ENCODE measurements around the gene F10.

Gene F10

DNA sequence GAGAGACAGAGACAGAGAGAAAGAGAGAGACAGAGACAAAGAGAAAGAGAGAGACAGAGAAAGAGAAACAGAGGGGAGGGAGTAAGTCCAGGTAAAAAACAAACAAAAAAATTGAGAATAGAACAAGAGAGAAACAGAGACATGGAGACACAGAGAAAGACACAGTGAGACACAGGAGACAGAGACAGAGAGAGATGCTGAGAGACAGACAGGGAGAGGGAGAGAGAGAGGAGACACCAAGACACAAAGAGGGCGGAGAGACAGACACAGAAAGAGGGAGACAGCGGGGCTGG lies 30.0 kb downstream of the F10 start:
- no peak for TF ChIP-seq HDGF (IDR thresholded peaks at IDR 0.05; ENCODE audit: borderline replicate concordance)
- no peak for TF ChIP-seq ELF4 (IDR thresholded peaks at IDR 0.05)
- no peak for TF ChIP-seq FOXK2 (IDR thresholded peaks at IDR 0.05)
- TF ChIP-seq NFRKB (IDR thresholded peaks at IDR 0.05): no peak
- TF ChIP-seq CTBP1 (IDR thresholded peaks at IDR 0.05; ENCODE audit: borderline replicate concordance): no peak
- TF ChIP-seq LEF1 (IDR thresholded peaks at IDR 0.05; ENCODE audit: borderline replicate concordance): no peak
- TF ChIP-seq L3MBTL2 (conservative IDR thresholded peaks at IDR 0.05): no peak
- TF ChIP-seq FOXM1 (IDR thresholded peaks at IDR 0.05; ENCODE audit: borderline replicate concordance): no peak
- TF ChIP-seq, protein P1, sequence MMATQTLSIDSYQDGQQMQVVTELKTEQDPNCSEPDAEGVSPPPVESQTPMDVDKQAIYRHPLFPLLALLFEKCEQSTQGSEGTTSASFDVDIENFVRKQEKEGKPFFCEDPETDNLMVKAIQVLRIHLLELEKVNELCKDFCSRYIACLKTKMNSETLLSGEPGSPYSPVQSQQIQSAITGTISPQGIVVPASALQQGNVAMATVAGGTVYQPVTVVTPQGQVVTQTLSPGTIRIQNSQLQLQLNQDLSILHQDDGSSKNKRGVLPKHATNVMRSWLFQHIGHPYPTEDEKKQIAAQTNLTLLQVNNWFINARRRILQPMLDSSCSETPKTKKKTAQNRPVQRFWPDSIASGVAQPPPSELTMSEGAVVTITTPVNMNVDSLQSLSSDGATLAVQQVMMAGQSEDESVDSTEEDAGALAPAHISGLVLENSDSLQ (IDR thresholded peaks at IDR 0.05): no peak
- no peak for TF ChIP-seq TARDBP (IDR thresholded peaks at IDR 0.05)
- no peak for TF ChIP-seq ARNT (IDR thresholded peaks at IDR 0.05)
- no peak for TF ChIP-seq FOXA1 (IDR thresholded peaks at IDR 0.05)
- no peak for TF ChIP-seq BHLHE40 (IDR thresholded peaks at IDR 0.05; ENCODE audit: borderline replicate concordance)
- TF ChIP-seq SP1 (IDR thresholded peaks at IDR 0.05): no peak
- TF ChIP-seq SUZ12 (IDR thresholded peaks at IDR 0.05): no peak
- TF ChIP-seq ZNF384 (IDR thresholded peaks at IDR 0.05): no peak
- no peak for DNase-seq (ENCODE audit: extremely low spot score)
- ChIA-PET POLR2A (no interaction called here), CTCF (no interaction called here)

DNA sequence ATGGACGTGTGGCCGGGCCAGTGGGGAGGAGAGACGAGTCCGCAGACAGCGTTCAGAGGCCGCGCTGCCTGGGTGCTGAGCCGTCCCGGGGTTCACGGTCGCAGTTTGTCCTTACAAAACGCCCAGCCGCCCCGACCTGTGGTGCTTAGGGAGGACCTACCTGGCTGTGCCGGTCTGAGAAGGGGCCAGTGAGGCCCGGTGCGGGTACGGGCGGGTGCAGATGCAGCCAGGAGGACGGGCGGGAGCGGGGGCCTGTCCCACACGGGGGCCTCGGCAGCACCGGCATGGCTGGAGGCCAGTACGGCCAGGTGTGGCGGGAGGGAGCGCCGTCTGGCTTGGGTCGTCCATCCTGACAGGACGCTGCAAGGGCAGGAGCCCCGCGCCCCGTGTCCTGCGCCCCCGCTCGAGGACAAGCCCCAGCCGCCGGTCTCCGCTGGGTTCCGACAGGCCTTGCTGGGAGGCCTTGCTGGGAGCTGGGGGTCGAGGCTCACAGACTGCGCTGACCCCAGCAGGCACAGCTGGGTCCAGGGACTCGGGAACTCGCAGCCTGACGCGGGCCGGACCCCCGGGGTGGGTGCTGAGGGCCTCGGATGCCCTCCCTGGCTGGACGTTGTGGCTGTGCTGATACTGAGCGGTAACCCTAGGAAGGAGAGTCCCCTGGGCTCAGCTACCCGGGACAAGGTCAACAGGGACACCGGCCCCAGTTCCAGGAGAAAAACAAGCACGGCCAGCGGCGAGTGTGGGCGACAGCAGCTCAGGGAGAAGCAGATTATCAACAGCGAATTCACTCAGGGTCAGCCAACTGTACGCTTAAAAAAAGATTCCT lies 30.6 kb downstream of the F10 start:
- no peak for TF ChIP-seq TARDBP (IDR thresholded peaks at IDR 0.05)
- no peak for TF ChIP-seq LEF1 (IDR thresholded peaks at IDR 0.05; ENCODE audit: borderline replicate concordance)
- no peak for TF ChIP-seq CTBP1 (IDR thresholded peaks at IDR 0.05; ENCODE audit: borderline replicate concordance)
- TF ChIP-seq ARNT (IDR thresholded peaks at IDR 0.05): no peak
- TF ChIP-seq FOXM1 (IDR thresholded peaks at IDR 0.05; ENCODE audit: borderline replicate concordance): no peak
- no peak for TF ChIP-seq NFRKB (IDR thresholded peaks at IDR 0.05)
- no peak for TF ChIP-seq FOXA1 (IDR thresholded peaks at IDR 0.05)
- no peak for TF ChIP-seq HDGF (IDR thresholded peaks at IDR 0.05; ENCODE audit: borderline replicate concordance)
- TF ChIP-seq ELF4 (IDR thresholded peaks at IDR 0.05): no peak
- no peak for TF ChIP-seq L3MBTL2 (conservative IDR thresholded peaks at IDR 0.05)
- ChIA-PET CTCF (no interaction called here), POLR2A (interaction anchor here (0.6 kb wide), 1 partner anchor 201 kb away, joined by 3 read pairs; no protein-coding TSS in a partner anchor)
- no peak for DNase-seq (ENCODE audit: extremely low spot score)

DNA sequence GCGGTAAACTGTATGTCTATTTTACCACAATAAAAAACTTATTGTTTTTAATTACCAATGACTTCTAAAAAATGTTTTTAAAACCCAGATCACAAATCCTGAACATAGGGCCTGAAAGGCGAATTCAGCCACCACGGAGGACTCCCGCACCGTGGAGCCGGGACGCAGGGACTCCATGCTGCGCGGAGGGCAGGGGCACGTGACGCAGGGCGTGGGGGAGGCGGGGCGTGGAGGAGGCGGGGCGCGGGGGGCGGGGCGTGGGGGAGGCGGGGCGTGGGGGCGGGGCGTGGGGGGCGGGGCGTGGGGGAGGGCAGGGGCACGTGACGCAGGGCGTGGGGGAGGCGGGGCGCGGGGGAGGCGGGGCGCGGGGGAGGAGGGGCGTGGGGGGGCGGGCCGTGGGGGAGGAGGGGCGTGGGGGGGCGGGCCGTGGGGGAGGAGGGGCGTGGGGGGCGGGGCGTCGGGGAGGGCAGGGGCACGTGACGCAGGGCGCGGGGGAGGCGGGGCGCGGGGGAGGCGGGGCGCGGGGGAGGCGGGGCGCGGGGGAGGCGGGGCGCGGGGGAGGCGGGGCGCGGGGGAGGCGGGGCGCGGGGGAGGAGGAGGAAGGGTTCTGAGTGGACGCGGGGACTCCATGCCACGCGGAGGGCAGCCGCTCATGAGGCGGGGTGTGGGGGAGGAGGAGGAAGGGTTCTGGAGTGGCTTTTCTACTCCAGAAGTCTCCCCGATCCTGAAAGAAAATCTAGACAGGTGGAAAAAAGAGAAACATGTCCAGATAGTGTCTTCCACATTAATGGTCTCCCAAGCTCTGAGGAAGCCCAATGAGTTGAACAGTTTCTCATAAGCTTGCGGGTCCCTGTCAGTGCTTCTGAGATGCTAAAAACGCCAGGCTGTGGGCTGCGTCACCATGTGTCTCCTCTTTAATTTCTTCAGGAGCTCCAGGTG lies 31.5 kb downstream of the F10 start:
- no peak for TF ChIP-seq LEF1 (IDR thresholded peaks at IDR 0.05; ENCODE audit: borderline replicate concordance)
- TF ChIP-seq ELF4 (IDR thresholded peaks at IDR 0.05): no peak
- TF ChIP-seq L3MBTL2 (conservative IDR thresholded peaks at IDR 0.05): 0 out of 2 replicates have a peak, but pooled peaks have one; percentile 18
- TF ChIP-seq ZNF384 (IDR thresholded peaks at IDR 0.05): no peak
- TF ChIP-seq CTBP1 (IDR thresholded peaks at IDR 0.05; ENCODE audit: borderline replicate concordance): no peak
- TF ChIP-seq BHLHE40 (IDR thresholded peaks at IDR 0.05; ENCODE audit: borderline replicate concordance): no peak
- TF ChIP-seq FOXK2 (IDR thresholded peaks at IDR 0.05): no peak
- peak; percentile 57 for DNase-seq (ENCODE audit: extremely low spot score)
- ChIA-PET POLR2A (no interaction called here), CTCF (no interaction called here)

DNA sequence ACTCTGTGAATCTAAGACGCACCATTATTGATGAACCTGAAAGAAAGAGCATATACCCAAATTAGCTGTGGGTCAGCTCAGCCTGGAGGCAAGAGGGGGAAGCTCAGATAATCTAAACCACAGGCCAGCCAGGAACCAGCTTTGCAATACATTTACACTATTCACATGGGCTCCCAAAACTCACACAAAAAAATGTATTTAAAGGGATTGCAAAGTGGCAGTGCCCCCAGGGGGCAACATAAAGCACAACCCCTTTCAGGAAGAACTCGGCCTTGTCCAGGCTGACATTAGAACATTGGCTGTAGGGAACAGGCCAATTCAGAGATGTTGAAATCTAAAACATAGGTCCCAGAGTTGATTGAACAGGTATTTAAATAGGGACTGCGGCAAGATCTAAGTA lies 32.6 kb downstream of the F10 start:
- POLR2A ChIA-PET: no interaction called here
- CTCF ChIA-PET: no interaction called here
- no peak for DNase-seq (ENCODE audit: extremely low spot score)
- no peak for TF ChIP-seq SUZ12 (IDR thresholded peaks at IDR 0.05)
- TF ChIP-seq CTBP1 (IDR thresholded peaks at IDR 0.05; ENCODE audit: borderline replicate concordance): no peak
- TF ChIP-seq, protein P1 (IDR thresholded peaks at IDR 0.05): no peak
- no peak for TF ChIP-seq ZNF384 (IDR thresholded peaks at IDR 0.05)
- TF ChIP-seq L3MBTL2 (conservative IDR thresholded peaks at IDR 0.05): no peak
- no peak for TF ChIP-seq ELF4 (IDR thresholded peaks at IDR 0.05)
- no peak for TF ChIP-seq HDGF (IDR thresholded peaks at IDR 0.05; ENCODE audit: borderline replicate concordance)
- TF ChIP-seq ARNT (IDR thresholded peaks at IDR 0.05): no peak
- TF ChIP-seq FOXM1 (IDR thresholded peaks at IDR 0.05; ENCODE audit: borderline replicate concordance): no peak
- no peak for TF ChIP-seq BHLHE40 (IDR thresholded peaks at IDR 0.05; ENCODE audit: borderline replicate concordance)
- no peak for TF ChIP-seq TARDBP (IDR thresholded peaks at IDR 0.05)
- no peak for TF ChIP-seq FOXA1 (IDR thresholded peaks at IDR 0.05)
- no peak for TF ChIP-seq NFRKB (IDR thresholded peaks at IDR 0.05)
- no peak for TF ChIP-seq FOXK2 (IDR thresholded peaks at IDR 0.05)
- TF ChIP-seq SP1 (IDR thresholded peaks at IDR 0.05): no peak

DNA sequence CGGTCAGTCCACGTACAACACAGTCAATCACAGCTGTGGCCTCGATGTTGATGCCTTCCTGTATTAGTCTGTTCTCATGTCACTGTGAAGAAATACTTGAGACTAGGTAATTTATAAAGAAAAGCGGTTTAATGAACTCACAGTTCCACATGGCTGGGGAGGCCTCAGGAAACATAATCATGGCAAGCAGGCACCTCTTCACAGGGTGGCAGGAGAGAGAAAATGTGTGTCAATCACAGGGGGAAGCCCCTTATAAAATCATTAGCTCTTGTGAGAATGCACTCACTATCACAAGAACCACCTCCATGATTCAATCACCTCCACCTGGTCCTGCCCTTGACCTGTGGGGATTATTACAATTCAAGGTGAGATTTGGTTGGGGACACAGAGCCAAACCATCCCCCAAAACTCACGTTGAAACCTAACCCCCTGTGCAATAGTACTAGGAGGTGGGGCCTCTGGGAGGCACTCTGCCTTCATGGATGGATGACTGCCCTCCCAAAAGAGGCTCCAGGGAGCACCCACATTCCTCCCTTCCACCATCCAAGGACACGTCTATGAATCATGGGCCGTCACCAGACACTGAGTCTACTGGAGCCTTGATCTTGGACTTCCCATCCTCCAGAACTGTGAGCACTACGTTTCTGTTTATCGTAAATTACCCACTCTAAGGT lies 33.5 kb downstream of the F10 start:
- no peak for DNase-seq (ENCODE audit: extremely low spot score)
- no peak for TF ChIP-seq LEF1 (IDR thresholded peaks at IDR 0.05; ENCODE audit: borderline replicate concordance)
- no peak for TF ChIP-seq ELF4 (IDR thresholded peaks at IDR 0.05)
- no peak for TF ChIP-seq ARNT (IDR thresholded peaks at IDR 0.05)
- TF ChIP-seq SUZ12 (IDR thresholded peaks at IDR 0.05): no peak
- POLR2A ChIA-PET: no interaction called here
- CTCF ChIA-PET: no interaction called here

All from HEK293T (cell line).